ENCODE measurements around the gene PGC.

PGC gene

GRCh38 chr6:41747256-41748101, at the start of gene PGC:
Gene PGC (minus strand): TSS chr6:41747397. CDS start chr6:41747334, 63 bp downstream.
- Histone ChIP-seq H3K4me3 (ENCODE audit: low read depth in 1 of 2, low read length in 2 of 2) (no peak within 1 kb of the TSS), H3K27me3 (ENCODE audit: control insufficient read depth in 1 of 2, insufficient read depth in 2 of 2, low read length in 2 of 2) (no peaks in the 10 kb centered on the region), H3K9me3 (ENCODE audit: low read length) (no peaks in the 10 kb centered on the region), H3K27ac (ENCODE audit: low read depth, low read length) (no peak within 1 kb of the TSS), H3K4me1 (ENCODE audit: insufficient read depth, low read length) (no peaks in the 10 kb centered on the region), H3K9ac (ENCODE audit: low read length) (no peak within 1 kb of the TSS), H3K36me3 (ENCODE audit: insufficient read depth, low read length) (no peaks in the 10 kb centered on the region)

- Histone ChIP-seq H3K9me3 (ENCODE audit: low read length) (no peaks in the 10 kb centered on the region), H3K27me3 (ENCODE audit: control insufficient read depth in 1 of 2, insufficient read depth in 2 of 2, low read length in 2 of 2) (no peaks in the 10 kb centered on the region), H3K4me1 (ENCODE audit: insufficient read depth, low read length) (no peaks in the 10 kb centered on the region), H3K36me3 (ENCODE audit: insufficient read depth, low read length) (peaks cover 35% of the 10 kb centered on the region), H3K27ac (ENCODE audit: low read depth, low read length) (no peak overlapping the region), H3K4me3 (ENCODE audit: low read depth in 1 of 2, low read length in 2 of 2) (no peak overlapping the region), H3K9ac (ENCODE audit: low read length) (no peak overlapping the region)
Observed at GRCh38 chr6:41796474-41796873, 49.3 kb upstream of the PGC start.

GRCh38 chr6:41791984-41792383, 44.8 kb upstream of the PGC start:
- Histone ChIP-seq H3K9me3 (ENCODE audit: low read length) (no peaks in the 10 kb centered on the region), H3K36me3 (ENCODE audit: insufficient read depth, low read length) (peaks cover 46% of the 10 kb centered on the region), H3K4me1 (ENCODE audit: insufficient read depth, low read length) (peaks cover 6% of the 10 kb centered on the region), H3K9ac (ENCODE audit: low read length) (no peak overlapping the region), H3K4me3 (ENCODE audit: low read depth in 1 of 2, low read length in 2 of 2) (no peak overlapping the region), H3K27me3 (ENCODE audit: control insufficient read depth in 1 of 2, insufficient read depth in 2 of 2, low read length in 2 of 2) (no peaks in the 10 kb centered on the region), H3K27ac (ENCODE audit: low read depth, low read length) (no peak overlapping the region)

DNA sequence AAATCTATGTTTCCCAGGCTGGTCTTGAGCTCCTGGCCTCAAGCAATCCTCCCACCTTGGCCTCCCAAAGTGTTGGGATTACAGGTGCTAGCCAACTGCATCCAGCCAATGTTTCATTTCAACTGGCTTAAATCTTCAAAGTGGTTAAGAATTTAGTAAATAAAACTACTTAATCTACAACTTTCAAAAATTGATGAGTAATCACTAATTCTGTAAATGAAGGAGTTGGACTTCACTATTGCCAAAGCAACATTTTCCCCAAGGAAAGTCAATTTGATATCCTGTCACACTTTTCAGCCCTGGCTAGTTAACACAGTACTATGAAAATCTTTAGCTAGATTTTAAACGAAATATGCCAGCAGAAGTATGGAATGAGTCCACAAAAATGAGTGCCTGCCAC, 44.1 kb upstream of the PGC start:
- Histone ChIP-seq H3K4me3 (ENCODE audit: low read depth in 1 of 2, low read length in 2 of 2) (no peak overlapping the region), H3K27me3 (ENCODE audit: control insufficient read depth in 1 of 2, insufficient read depth in 2 of 2, low read length in 2 of 2) (no peaks in the 10 kb centered on the region), H3K9ac (ENCODE audit: low read length) (no peak overlapping the region), H3K9me3 (ENCODE audit: low read length) (no peaks in the 10 kb centered on the region), H3K27ac (ENCODE audit: low read depth, low read length) (no peak overlapping the region), H3K36me3 (ENCODE audit: insufficient read depth, low read length) (peaks cover 43% of the 10 kb centered on the region), H3K4me1 (ENCODE audit: insufficient read depth, low read length) (peaks cover 6% of the 10 kb centered on the region)

DNA sequence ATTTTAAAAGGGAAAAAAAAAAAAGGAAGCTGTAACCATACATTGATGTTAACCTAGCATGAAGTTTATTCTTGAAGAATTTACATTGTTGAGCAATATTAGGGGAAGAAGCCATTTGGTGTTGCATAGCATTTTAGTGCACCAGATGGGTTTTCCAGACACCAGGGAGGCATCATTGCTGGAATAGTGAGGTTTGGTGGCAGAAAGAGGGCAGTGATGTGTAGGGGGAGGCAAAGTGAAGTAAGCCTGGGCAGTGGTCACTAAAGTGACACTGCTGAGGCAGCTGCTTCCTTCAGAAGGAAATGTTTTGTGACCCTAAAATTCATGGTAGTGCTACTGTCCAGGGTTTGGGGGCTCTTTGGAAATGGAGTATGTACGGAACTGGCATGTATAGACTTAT, 42.8 kb upstream of the PGC start:
- Histone ChIP-seq H3K27me3 (ENCODE audit: control insufficient read depth in 1 of 2, insufficient read depth in 2 of 2, low read length in 2 of 2) (no peaks in the 10 kb centered on the region), H3K27ac (ENCODE audit: low read depth, low read length) (no peak overlapping the region), H3K4me3 (ENCODE audit: low read depth in 1 of 2, low read length in 2 of 2) (no peak overlapping the region), H3K4me1 (ENCODE audit: insufficient read depth, low read length) (peaks cover 17% of the 10 kb centered on the region), H3K9me3 (ENCODE audit: low read length) (no peaks in the 10 kb centered on the region), H3K9ac (ENCODE audit: low read length) (no peak overlapping the region), H3K36me3 (ENCODE audit: insufficient read depth, low read length) (peaks cover 32% of the 10 kb centered on the region)

- Histone ChIP-seq H3K27ac (ENCODE audit: low read depth, low read length) (no peak overlapping the region), H3K4me3 (ENCODE audit: low read depth in 1 of 2, low read length in 2 of 2) (no peak overlapping the region), H3K4me1 (ENCODE audit: insufficient read depth, low read length) (peaks cover 17% of the 10 kb centered on the region), H3K27me3 (ENCODE audit: control insufficient read depth in 1 of 2, insufficient read depth in 2 of 2, low read length in 2 of 2) (no peaks in the 10 kb centered on the region), H3K9ac (ENCODE audit: low read length) (no peak overlapping the region), H3K9me3 (ENCODE audit: low read length) (no peaks in the 10 kb centered on the region), H3K36me3 (ENCODE audit: insufficient read depth, low read length) (peaks cover 32% of the 10 kb centered on the region)
Observed at GRCh38 chr6:41789390-41789724, 42.2 kb upstream of the PGC start.

DNA sequence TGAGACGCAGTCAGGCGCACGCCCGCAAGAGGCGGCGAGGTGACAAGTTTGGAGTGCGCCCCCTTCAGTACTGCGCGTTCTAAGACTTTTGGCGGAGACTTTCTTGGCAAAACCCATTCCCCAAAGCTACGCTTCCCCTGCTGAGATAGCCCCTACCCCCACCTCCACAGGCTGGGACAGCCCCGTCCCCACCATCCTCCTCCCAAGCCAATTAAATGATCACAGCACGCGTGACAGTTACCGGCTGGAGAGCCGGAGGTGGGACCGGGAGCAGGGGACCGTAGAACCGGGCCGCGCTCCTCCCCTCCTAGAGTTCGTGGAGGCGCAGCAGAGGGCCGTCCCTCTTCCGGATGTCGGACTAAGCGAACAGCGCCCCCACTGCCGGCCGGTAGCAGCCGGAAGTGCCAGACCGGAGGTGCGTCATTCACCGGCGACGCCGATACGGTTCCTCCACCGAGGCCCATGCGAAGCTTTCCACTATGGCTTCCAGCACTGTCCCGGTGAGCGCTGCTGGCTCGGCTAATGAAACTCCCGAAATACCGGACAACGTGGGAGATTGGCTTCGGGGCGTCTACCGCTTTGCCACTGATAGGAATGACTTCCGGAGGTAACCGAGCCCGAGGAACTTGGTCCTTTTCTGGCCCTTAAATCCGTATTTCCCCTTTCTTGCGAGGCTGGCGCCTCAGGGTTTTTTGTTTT, 40.2 kb upstream of the PGC start, which contains the start of gene TOMM6:
Gene TOMM6, plus strand, starts transcription at position 476 of the 699 bp plus-strand sequence. Its CDS starts 4 bp downstream, at position 480.
- no peaks in the 10 kb centered on the region for H3K9me3 ChIP-seq (ENCODE audit: low read length)
- H3K4me3 ChIP-seq (ENCODE audit: low read depth in 1 of 2, low read length in 2 of 2) = peak within 1 kb of the TSS; percentile 88 to 98
- peaks cover 17% of the 10 kb centered on the region for H3K4me1 ChIP-seq (ENCODE audit: insufficient read depth, low read length)
- H3K9ac ChIP-seq (ENCODE audit: low read length) = peak within 1 kb of the TSS; percentile 98
- peak within 1 kb of the TSS; percentile 100 for H3K27ac ChIP-seq (ENCODE audit: low read depth, low read length)
- peaks cover 29% of the 10 kb centered on the region for H3K36me3 ChIP-seq (ENCODE audit: insufficient read depth, low read length)
- no peaks in the 10 kb centered on the region for H3K27me3 ChIP-seq (ENCODE audit: control insufficient read depth in 1 of 2, insufficient read depth in 2 of 2, low read length in 2 of 2)

DNA sequence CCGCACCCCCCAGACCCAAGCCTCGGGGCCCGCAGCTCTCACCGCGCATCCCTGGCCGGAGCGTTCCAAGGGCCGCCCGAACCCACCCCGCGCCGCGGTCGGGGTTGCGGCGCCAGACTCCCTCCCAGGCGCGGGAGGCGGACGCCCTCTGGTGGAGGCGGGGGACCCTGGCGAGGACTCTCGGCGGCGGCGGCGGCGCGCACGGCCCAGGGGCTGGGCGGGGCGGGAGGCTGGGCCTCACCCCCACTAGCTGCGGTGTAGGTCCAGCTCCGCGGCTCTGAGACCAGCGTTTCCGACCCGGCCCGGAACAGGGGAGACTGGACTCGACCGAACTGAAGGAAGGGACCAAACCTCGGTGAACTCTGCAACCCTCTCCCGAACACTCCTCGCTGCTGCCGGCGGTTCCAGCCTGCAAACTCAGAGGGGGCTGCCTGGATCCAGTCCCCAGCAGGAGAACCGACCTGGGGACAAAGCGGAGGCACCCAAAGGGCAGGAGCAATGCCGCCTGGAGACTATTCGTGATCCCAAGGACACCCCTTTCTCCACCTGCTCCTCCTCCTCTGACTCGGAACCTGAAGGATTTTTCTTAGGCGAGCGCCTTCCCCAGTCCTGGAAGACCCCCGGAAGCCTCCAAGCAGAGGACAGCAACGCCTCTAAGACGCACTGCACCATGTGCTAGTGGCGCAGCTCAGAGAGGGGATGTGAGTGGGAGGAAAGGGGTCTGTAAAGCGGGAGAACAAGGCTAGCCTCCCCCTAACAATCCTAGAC, 39.4 kb upstream of the PGC start:
- no peaks in the 10 kb centered on the region for H3K27me3 ChIP-seq (ENCODE audit: control insufficient read depth in 1 of 2, insufficient read depth in 2 of 2, low read length in 2 of 2)
- H3K4me1 ChIP-seq (ENCODE audit: insufficient read depth, low read length) = peaks cover 17% of the 10 kb centered on the region
- peak overlapping the region; percentile 100 for H3K27ac ChIP-seq (ENCODE audit: low read depth, low read length)
- peak overlapping the region; percentile 88 to 98 for H3K4me3 ChIP-seq (ENCODE audit: low read depth in 1 of 2, low read length in 2 of 2)
- H3K9me3 ChIP-seq (ENCODE audit: low read length) = no peaks in the 10 kb centered on the region
- H3K36me3 ChIP-seq (ENCODE audit: insufficient read depth, low read length) = peaks cover 22% of the 10 kb centered on the region
- H3K9ac ChIP-seq (ENCODE audit: low read length) = peak overlapping the region; percentile 98

DNA sequence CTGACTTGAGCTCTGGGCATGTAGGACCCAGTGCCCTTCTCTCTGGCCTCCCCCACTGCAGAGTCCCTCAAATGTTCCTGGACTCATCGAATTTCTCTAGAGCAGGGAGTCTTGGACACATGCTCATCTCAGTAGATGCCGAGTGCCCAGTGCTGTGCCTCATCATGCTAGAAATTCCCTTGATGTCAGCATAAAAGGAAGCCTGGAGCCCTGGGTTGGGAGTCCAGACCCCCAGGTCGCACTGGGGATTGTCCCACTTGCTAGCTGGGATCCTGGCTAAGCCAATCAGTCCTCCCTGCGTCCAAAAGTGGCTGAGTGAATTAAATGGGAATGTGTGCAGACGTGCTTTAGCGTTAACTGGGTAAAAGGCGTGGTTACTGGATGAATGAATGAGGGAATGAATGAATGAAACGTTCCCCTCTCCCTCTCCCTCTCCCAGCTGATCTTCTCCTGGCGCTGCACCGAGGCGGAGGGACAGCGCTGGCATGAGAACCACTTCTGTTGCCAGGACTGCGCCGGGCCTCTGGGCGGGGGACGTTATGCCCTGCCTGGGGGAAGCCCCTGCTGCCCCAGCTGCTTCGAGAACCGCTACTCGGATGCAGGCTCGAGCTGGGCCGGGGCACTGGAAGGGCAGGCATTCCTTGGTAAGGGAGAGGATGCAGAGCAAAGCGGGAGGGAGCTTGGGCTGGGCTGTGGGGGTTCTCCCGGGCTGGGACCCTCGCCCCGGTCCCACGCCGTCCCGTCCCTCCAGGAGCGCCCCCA, 38.7 kb upstream of the PGC start:
- Histone ChIP-seq H3K9ac (ENCODE audit: low read length) (peak overlapping the region; percentile 45), H3K4me1 (ENCODE audit: insufficient read depth, low read length) (peaks cover 24% of the 10 kb centered on the region)

DNA sequence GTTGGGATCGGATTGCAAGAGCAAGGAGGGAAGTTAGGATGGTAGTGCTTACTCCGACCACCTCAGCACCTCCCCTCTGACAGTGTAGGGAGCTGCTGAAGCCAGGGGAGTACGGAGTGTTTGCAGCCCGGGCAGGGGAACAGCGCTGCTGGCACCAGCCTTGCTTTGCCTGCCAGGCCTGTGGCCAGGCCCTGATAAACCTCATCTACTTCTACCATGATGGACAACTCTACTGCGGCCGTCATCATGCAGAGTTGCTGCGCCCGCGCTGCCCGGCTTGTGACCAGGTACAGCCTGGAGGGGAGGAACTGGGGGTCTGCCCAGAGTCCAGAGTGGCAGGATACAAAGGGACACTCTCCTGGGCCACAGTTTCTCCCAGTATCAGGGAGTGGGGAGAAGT, 38.1 kb upstream of the PGC start:
- Histone ChIP-seq H3K27ac (ENCODE audit: low read depth, low read length) (no peak overlapping the region), H3K4me3 (ENCODE audit: low read depth in 1 of 2, low read length in 2 of 2) (no peak overlapping the region), H3K9ac (ENCODE audit: low read length) (no peak overlapping the region), H3K4me1 (ENCODE audit: insufficient read depth, low read length) (peaks cover 26% of the 10 kb centered on the region), H3K27me3 (ENCODE audit: control insufficient read depth in 1 of 2, insufficient read depth in 2 of 2, low read length in 2 of 2) (no peaks in the 10 kb centered on the region), H3K36me3 (ENCODE audit: insufficient read depth, low read length) (peaks cover 14% of the 10 kb centered on the region), H3K9me3 (ENCODE audit: low read length) (no peaks in the 10 kb centered on the region)

More for the DNA sequence above, 38.7 kb upstream of the PGC start:
- Histone ChIP-seq H3K27ac (ENCODE audit: low read depth, low read length) (peak overlapping the region; percentile 52), H3K9me3 (ENCODE audit: low read length) (no peaks in the 10 kb centered on the region), H3K36me3 (ENCODE audit: insufficient read depth, low read length) (peaks cover 17% of the 10 kb centered on the region), H3K4me3 (ENCODE audit: low read depth in 1 of 2, low read length in 2 of 2) (peak overlapping the region; percentile 88 to 98), H3K27me3 (ENCODE audit: control insufficient read depth in 1 of 2, insufficient read depth in 2 of 2, low read length in 2 of 2) (no peaks in the 10 kb centered on the region)
